LNCaP clone FGC (cell line): ENCODE results near the gene NCAPG.

Source experiments
- DNase-seq: peaks from one replicate; pipeline ENCODE4 v3.0.0-alpha.2; 2011; ENCODE audit warnings: low read depth
- H3K4me3 ChIP-seq: 2 replicates; pipeline ENCODE4 v1.5.1; 2011; ENCODE audit warnings: mild to moderate bottlenecking, low read depth, low read length, control low read depth
- CTCF ChIP-seq: IDR thresholded peaks from 2 replicates; pipeline ENCODE4 v1.5.1; 2012; ENCODE audit warnings: mild to moderate bottlenecking; ENCODE audit not compliant: control insufficient read depth, insufficient read depth; ENCODE audit errors: extremely low read depth

NCAPG gene

GRCh38 chr4:17869327-17869726 lies 58.5 kb downstream of the NCAPG start:
- no peak for DNase-seq
- no peak for TF ChIP-seq CTCF

GRCh38 chr4:17875402-17876070 lies 64.8 kb downstream of the NCAPG start:
- DNase-seq: no peak
- no peak overlapping the region for H3K4me3 ChIP-seq
- TF ChIP-seq CTCF: no peak

More at GRCh38 chr4:17869327-17869726, 58.5 kb downstream of the NCAPG start:
- no peak overlapping the region for H3K4me3 ChIP-seq

- no peak for TF ChIP-seq CTCF
- H3K4me3 ChIP-seq: no peak overlapping the region
- DNase-seq: no peak
These were observed 66.2 kb downstream of the NCAPG start for GRCh38 chr4:17876943-17877342.

GRCh38 chr4:17877661-17878060 lies 66.9 kb downstream of the NCAPG start:
- TF ChIP-seq CTCF: no peak
- H3K4me3 ChIP-seq: no peak overlapping the region
- peak; percentile 70 for DNase-seq

GRCh38 chr4:17884063-17884462 lies 73.3 kb downstream of the NCAPG start:
- H3K4me3 ChIP-seq: no peak overlapping the region
- TF ChIP-seq CTCF: no peak
- DNase-seq: no peak

GRCh38 chr4:17884511-17884910 lies 73.7 kb downstream of the NCAPG start:
- DNase-seq: no peak
- no peak overlapping the region for H3K4me3 ChIP-seq
- no peak for TF ChIP-seq CTCF

- no peak for DNase-seq
- H3K4me3 ChIP-seq: no peak overlapping the region
- TF ChIP-seq CTCF: no peak
These were observed 78.9 kb downstream of the NCAPG start for GRCh38 chr4:17889692-17890091.
